ENCODE results near the gene LRP1.

LRP1 gene

GRCh38 chr12:57135527-57136326, 7.4 kb downstream of the LRP1 start:
- no peaks in the 10 kb centered on the region for H4K20me1 ChIP-seq (ENCODE audit: insufficient read depth, low read length, poor library complexity, severe bottlenecking)
- H3K4me2 ChIP-seq (ENCODE audit: low read depth, low read length, poor library complexity, severe bottlenecking), result no peak overlapping the region
- H3K9me2 ChIP-seq (replicated peaks; ENCODE audit: low read depth, low read length), result no peaks in the 10 kb centered on the region
- no peaks in the 10 kb centered on the region for H3K27me3 ChIP-seq (ENCODE audit: insufficient read depth, low read length, poor library complexity, severe bottlenecking)
- H3K4me1 ChIP-seq (ENCODE audit: insufficient read depth, low read length, poor library complexity, severe bottlenecking), result no peaks in the 10 kb centered on the region
- H3F3A ChIP-seq (ENCODE audit: low read depth), result no peaks in the 10 kb centered on the region
- no peak for TF ChIP-seq EZH2phosphoT487 (IDR thresholded peaks at IDR 0.05; ENCODE audit: borderline replicate concordance)
- no peak for TF ChIP-seq CTCF (conservative IDR thresholded peaks at IDR 0.05; ENCODE audit: low read length)
- H3K79me2 ChIP-seq (ENCODE audit: insufficient read depth, low read length), result no peaks in the 10 kb centered on the region
- no peak overlapping the region for H2AFZ ChIP-seq (ENCODE audit: low read length)
- no peak overlapping the region for H3K9ac ChIP-seq (ENCODE audit: low read depth, low read length, poor library complexity, severe bottlenecking)
- no peaks in the 10 kb centered on the region for H3K36me3 ChIP-seq (ENCODE audit: insufficient read depth, low read length)
- H3K9me3 ChIP-seq (ENCODE audit: insufficient read depth, low read depth, low read length), result no peaks in the 10 kb centered on the region
- H3K4me3 ChIP-seq (ENCODE audit: low read length, poor library complexity, severe bottlenecking), result no peak overlapping the region

GRCh38 chr12:57138526-57139272, 10.4 kb downstream of the LRP1 start:
- no peaks in the 10 kb centered on the region for H3F3A ChIP-seq (ENCODE audit: low read depth)
- no peaks in the 10 kb centered on the region for H3K27me3 ChIP-seq (ENCODE audit: insufficient read depth, low read length, poor library complexity, severe bottlenecking)
- no peak overlapping the region for H3K9ac ChIP-seq (ENCODE audit: low read depth, low read length, poor library complexity, severe bottlenecking)
- TF ChIP-seq CTCF (conservative IDR thresholded peaks at IDR 0.05; ENCODE audit: low read length), result no peak
- no peak for TF ChIP-seq EZH2phosphoT487 (IDR thresholded peaks at IDR 0.05; ENCODE audit: borderline replicate concordance)
- no peaks in the 10 kb centered on the region for H4K20me1 ChIP-seq (ENCODE audit: insufficient read depth, low read length, poor library complexity, severe bottlenecking)
- no peaks in the 10 kb centered on the region for H3K79me2 ChIP-seq (ENCODE audit: insufficient read depth, low read length)
- no peak overlapping the region for H2AFZ ChIP-seq (ENCODE audit: low read length)
- no peaks in the 10 kb centered on the region for H3K9me2 ChIP-seq (replicated peaks; ENCODE audit: low read depth, low read length)
- H3K36me3 ChIP-seq (ENCODE audit: insufficient read depth, low read length), result no peaks in the 10 kb centered on the region
- H3K4me1 ChIP-seq (ENCODE audit: insufficient read depth, low read length, poor library complexity, severe bottlenecking), result peaks cover 8% of the 10 kb centered on the region
- H3K4me3 ChIP-seq (ENCODE audit: low read length, poor library complexity, severe bottlenecking), result no peak overlapping the region
- H3K4me2 ChIP-seq (ENCODE audit: low read depth, low read length, poor library complexity, severe bottlenecking), result no peak overlapping the region
- no peaks in the 10 kb centered on the region for H3K9me3 ChIP-seq (ENCODE audit: insufficient read depth, low read depth, low read length)

- Histone ChIP-seq H3F3A (ENCODE audit: low read depth) (no peaks in the 10 kb centered on the region), H3K4me1 (ENCODE audit: insufficient read depth, low read length, poor library complexity, severe bottlenecking) (peaks cover 8% of the 10 kb centered on the region), H3K4me3 (ENCODE audit: low read length, poor library complexity, severe bottlenecking) (no peak overlapping the region)
Observed at GRCh38 chr12:57139796-57140649, 11.7 kb downstream of the LRP1 start.

More at GRCh38 chr12:57139796-57140649, 11.7 kb downstream of the LRP1 start:
- Histone ChIP-seq H4K20me1 (ENCODE audit: insufficient read depth, low read length, poor library complexity, severe bottlenecking) (no peaks in the 10 kb centered on the region), H3K27me3 (ENCODE audit: insufficient read depth, low read length, poor library complexity, severe bottlenecking) (no peaks in the 10 kb centered on the region), H3K9me3 (ENCODE audit: insufficient read depth, low read depth, low read length) (no peaks in the 10 kb centered on the region), H3K79me2 (ENCODE audit: insufficient read depth, low read length) (no peaks in the 10 kb centered on the region), H3K9me2 (replicated peaks; ENCODE audit: low read depth, low read length) (no peaks in the 10 kb centered on the region), H3K9ac (ENCODE audit: low read depth, low read length, poor library complexity, severe bottlenecking) (no peak overlapping the region), H3K4me2 (ENCODE audit: low read depth, low read length, poor library complexity, severe bottlenecking) (no peak overlapping the region), H2AFZ (ENCODE audit: low read length) (no peak overlapping the region), H3K36me3 (ENCODE audit: insufficient read depth, low read length) (no peaks in the 10 kb centered on the region)
- TF ChIP-seq CTCF (conservative IDR thresholded peaks at IDR 0.05; ENCODE audit: low read length) (no peak), EZH2phosphoT487 (IDR thresholded peaks at IDR 0.05; ENCODE audit: borderline replicate concordance) (no peak)

Data from Loucy (cell line).